Measurements from ENCODE around the gene VAC14. TPM values are rescaled to one million over a fixed set of nuclear protein-coding genes. Genes with fewer than 3 reads are reported as not detected.
A peak's percentile ranks its signal among the peaks of the same experiment; 100 is the strongest.

VAC14 gene
- total RNA-seq, 1 experiment from 2014 or later, result 49.9 TPM

- Histone ChIP-seq H3K9me3 (ENCODE audit: control insufficient read depth, low read depth, low read length) (no peaks in the 10 kb centered on the region), H3K79me2 (ENCODE audit: insufficient read depth, low read length) (no peaks in the 10 kb centered on the region), H2BK15ac (ENCODE audit: low read depth, low read length) (no peak overlapping the region), H2BK5ac (ENCODE audit: insufficient read length, low read length) (no peak overlapping the region), H2BK20ac (ENCODE audit: low read depth, low read length, poor library complexity, severe bottlenecking) (no peak overlapping the region), H4K8ac (replicated peaks; ENCODE audit: insufficient read length, low read depth, low read length) (no peak overlapping the region), H4K20me1 (ENCODE audit: control insufficient read depth, insufficient read depth, insufficient read length) (no peaks in the 10 kb centered on the region), H4K5ac (ENCODE audit: insufficient read length, low read depth, low read length) (no peak overlapping the region), H3K4ac (ENCODE audit: low read depth, low read length) (no peak overlapping the region), H3K56ac (ENCODE audit: insufficient read length, low read depth, low read length) (no peak overlapping the region), H3K27ac (ENCODE audit: insufficient read length, low read depth, low read length) (no peak overlapping the region), H2BK12ac (ENCODE audit: insufficient read length, low read depth, low read length) (no peak overlapping the region), H3K23ac (ENCODE audit: insufficient read length, low read depth, low read length) (no peak overlapping the region), H3K27me3 (ENCODE audit: insufficient read depth, low read length) (no peaks in the 10 kb centered on the region), H4K91ac (ENCODE audit: insufficient read length, low read depth, low read length) (no peak overlapping the region), H3K79me1 (ENCODE audit: insufficient read depth, low read depth, low read length, poor library complexity, severe bottlenecking) (no peaks in the 10 kb centered on the region), H2AFZ (ENCODE audit: low read length) (no peak overlapping the region), H3K9ac (ENCODE audit: extremely low read depth, insufficient read length, low read length) (no peak overlapping the region), H3K4me2 (ENCODE audit: insufficient read depth, insufficient read length, low read length) (peak overlapping the region; percentile 29), H3K4me1 (ENCODE audit: insufficient read depth, low read length) (peaks cover 6% of the 10 kb centered on the region; the same call in 1 of the 2 replicates), H3K23me2 (ENCODE audit: insufficient read length, low read depth, low read length, poor library complexity, severe bottlenecking) (peaks cover 7% of the 10 kb centered on the region), H3T11ph (ENCODE audit: low read length) (no peak overlapping the region), H3K18ac (ENCODE audit: insufficient read length, low read depth, low read length) (no peak overlapping the region), H2BK120ac (ENCODE audit: low read depth, low read length, poor library complexity, severe bottlenecking) (no peak overlapping the region), H3K14ac (ENCODE audit: insufficient read depth, low read length) (no peak overlapping the region), H2AK5ac (ENCODE audit: insufficient read length, low read length) (no peak overlapping the region)
- Mint-ChIP-seq H3K36me3 (ENCODE audit: insufficient read depth in 1 of 3, low read depth in 3 of 3) (no peaks in the 10 kb centered on the region; a peak in 1 of 7 replicates), H3K4me3 (peak overlapping the region; percentile 66 to 84), H3K27ac (no peak overlapping the region), H3K4me1 (peaks cover 19 to 28% of the 10 kb centered on the region in 2 experiments), H3K9me3 (no peaks in the 10 kb centered on the region), H3K27me3 (ENCODE audit: low read depth) (peaks cover 2% of the 10 kb centered on the region; the same call in 1 of the 2 replicates)
- TF ChIP-seq, protein P1, sequence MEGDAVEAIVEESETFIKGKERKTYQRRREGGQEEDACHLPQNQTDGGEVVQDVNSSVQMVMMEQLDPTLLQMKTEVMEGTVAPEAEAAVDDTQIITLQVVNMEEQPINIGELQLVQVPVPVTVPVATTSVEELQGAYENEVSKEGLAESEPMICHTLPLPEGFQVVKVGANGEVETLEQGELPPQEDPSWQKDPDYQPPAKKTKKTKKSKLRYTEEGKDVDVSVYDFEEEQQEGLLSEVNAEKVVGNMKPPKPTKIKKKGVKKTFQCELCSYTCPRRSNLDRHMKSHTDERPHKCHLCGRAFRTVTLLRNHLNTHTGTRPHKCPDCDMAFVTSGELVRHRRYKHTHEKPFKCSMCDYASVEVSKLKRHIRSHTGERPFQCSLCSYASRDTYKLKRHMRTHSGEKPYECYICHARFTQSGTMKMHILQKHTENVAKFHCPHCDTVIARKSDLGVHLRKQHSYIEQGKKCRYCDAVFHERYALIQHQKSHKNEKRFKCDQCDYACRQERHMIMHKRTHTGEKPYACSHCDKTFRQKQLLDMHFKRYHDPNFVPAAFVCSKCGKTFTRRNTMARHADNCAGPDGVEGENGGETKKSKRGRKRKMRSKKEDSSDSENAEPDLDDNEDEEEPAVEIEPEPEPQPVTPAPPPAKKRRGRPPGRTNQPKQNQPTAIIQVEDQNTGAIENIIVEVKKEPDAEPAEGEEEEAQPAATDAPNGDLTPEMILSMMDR (conservative IDR thresholded peaks at IDR 0.05), result no peak
- WGBS (ENCODE audit: extremely low coverage, insufficient read length, low lambda C conversion rate), result no CpG with 5 or more reads among the region's 29 CpGs
- no peak for DNase-seq
Measured at GRCh38 chr16:70686376-70687101, 114.4 kb downstream of the VAC14 start.
